IMR-90 (cell line): ENCODE data around the gene INTS11. TPM values are rescaled to one million over a fixed set of nuclear protein-coding genes. Genes with fewer than 3 reads are reported as not detected.

Experiments used
- ATAC-seq: fragments of 200-7000 bp; cut with Tn5 transposase; 2 replicates; pipeline ENCODE4 v1.9.1; 2020; ENCODE audit warnings: low read depth, mild to moderate bottlenecking, moderate library complexity
- BruUV-seq: library from RNA; stranded (reverse); fragments of 400-500 nt; replicated peaks from 2 replicates; lab custom pipeline; 2021; lab: Mats Ljungman, UMichigan
- CTCF ChIA-PET: fragments of 300-600 bp; formaldehyde crosslinking; extraction: SDS; loops from one replicate; lab custom pipeline; 2021; ENCODE audit warnings: antibody characterized with exemption; lab: Yijun Ruan, JAX
- POLR2A ChIA-PET: fragments of 300-600 bp; sonication (Branson Sonifier 250); formaldehyde crosslinking; loops from one replicate; lab custom pipeline; 2022; ENCODE audit warnings: antibody characterized with exemption; ENCODE audit not compliant: unreplicated experiment; lab: Charles Lee
- DNase-seq: peaks from one replicate; pipeline ENCODE4 v3.0.0; 2013
- H2AFZ ChIP-seq: replicated peaks from 2 replicates; pipeline ENCODE3; 2013; ENCODE audit warnings: low read length, mild to moderate bottlenecking; ENCODE audit not compliant: poor library complexity
- H2AK5ac ChIP-seq: 2 replicates; pipeline ENCODE4 v1.6.1; 2013; ENCODE audit warnings: low read depth, low read length, inconsistent platforms
- H2AK9ac ChIP-seq: replicated peaks from 2 replicates; pipeline ENCODE3; 2013; ENCODE audit warnings: mild to moderate bottlenecking, low read depth, low read length, moderate library complexity; ENCODE audit not compliant: poor library complexity
- H2BK120ac ChIP-seq: 2 replicates; pipeline ENCODE4 v1.6.1; 2013; ENCODE audit warnings: low read depth, low read length, inconsistent platforms
- H2BK15ac ChIP-seq: 3 replicates; pipeline ENCODE4 v1.6.1; 2013; ENCODE audit warnings: low read depth, low read length, inconsistent platforms
- H2BK20ac ChIP-seq: 2 replicates; pipeline ENCODE4 v1.6.1; 2013; ENCODE audit warnings: low read depth, mild to moderate bottlenecking, inconsistent platforms, low read length, moderate library complexity
- H2BK5ac ChIP-seq: 2 replicates; pipeline ENCODE4 v1.6.1; 2013; ENCODE audit warnings: mild to moderate bottlenecking, low read depth, low read length, inconsistent platforms; ENCODE audit not compliant: poor library complexity, severe bottlenecking
- H3K14ac ChIP-seq: replicated peaks from 2 replicates; pipeline ENCODE4 v1.6.1; 2013; ENCODE audit warnings: low read depth, low read length, inconsistent platforms
- H3K18ac ChIP-seq: 2 replicates; pipeline ENCODE4 v1.6.1; 2013; ENCODE audit warnings: low read depth, low read length, control low read depth
- H3K23ac ChIP-seq: 2 replicates; pipeline ENCODE4 v1.6.1; 2013; ENCODE audit warnings: low read depth, low read length, inconsistent platforms
- H3K27ac ChIP-seq: 2 replicates; pipeline ENCODE4 v1.5.1; 2013; ENCODE audit warnings: mild to moderate bottlenecking, control low read depth, low read length; ENCODE audit not compliant: insufficient read depth
- H3K27me3 ChIP-seq: 2 replicates; pipeline ENCODE4 v1.6.1; 2013; ENCODE audit warnings: low read length; ENCODE audit not compliant: control insufficient read depth, insufficient read depth
- H3K36me3 ChIP-seq: 2 replicates; pipeline ENCODE4 v1.6.1; 2013; ENCODE audit warnings: low read length, mixed read lengths; ENCODE audit not compliant: control insufficient read depth, insufficient read depth
- H3K4ac ChIP-seq: 2 replicates; pipeline ENCODE4 v1.6.1; 2013; ENCODE audit warnings: low read depth, low read length, inconsistent platforms
- H3K4me1 ChIP-seq: 2 replicates; pipeline ENCODE4 v1.6.1; 2013; ENCODE audit warnings: low read length, mixed read lengths; ENCODE audit not compliant: control insufficient read depth, insufficient read depth
- H3K4me2 ChIP-seq: 2 replicates; pipeline ENCODE4 v1.6.1; 2013; ENCODE audit warnings: low read depth, mild to moderate bottlenecking, control low read depth, low read length, moderate library complexity
- H3K4me3 ChIP-seq: 2 replicates; pipeline ENCODE4 v1.5.1; 2013; ENCODE audit warnings: low read depth, mild to moderate bottlenecking, control low read depth, low read length, moderate library complexity; ENCODE audit not compliant: insufficient read depth
- H3K56ac ChIP-seq: 2 replicates; pipeline ENCODE4 v1.6.1; 2013; ENCODE audit warnings: low read length, inconsistent platforms; ENCODE audit not compliant: insufficient read depth; ENCODE audit errors: extremely low read depth
- H3K79me1 ChIP-seq, 2 experiments: 2 replicates each; pipeline ENCODE4 v1.6.1; 2013; ENCODE audit warnings: low read length in 2 of 2, inconsistent platforms in 1 of 2, low read depth in 1 of 2
- H3K9ac ChIP-seq: 2 replicates; pipeline ENCODE4 v1.6.1; 2013; ENCODE audit warnings: low read depth, low read length, control low read depth
- H3K9me1 ChIP-seq: 2 replicates; pipeline ENCODE4 v1.6.1; 2013; ENCODE audit warnings: low read length, inconsistent platforms; ENCODE audit not compliant: insufficient read depth
- H3K9me3 ChIP-seq: 2 replicates; pipeline ENCODE4 v1.6.1; 2013; ENCODE audit warnings: low read length; ENCODE audit not compliant: control insufficient read depth, insufficient read depth
- H4K20me1 ChIP-seq: 2 replicates; pipeline ENCODE4 v1.6.1; 2013; ENCODE audit warnings: low read length, inconsistent platforms; ENCODE audit not compliant: insufficient read depth
- H4K5ac ChIP-seq: 2 replicates; pipeline ENCODE4 v1.6.1; 2013; ENCODE audit warnings: mild to moderate bottlenecking, low read depth, low read length, control low read depth
- H4K8ac ChIP-seq, 2 experiments: 2 replicates each; pipeline ENCODE4 v1.6.1; 2013; ENCODE audit warnings: low read depth in 2 of 2, low read length in 2 of 2, control low read depth in 1 of 2, inconsistent platforms in 1 of 2
- H4K91ac ChIP-seq: 2 replicates; pipeline ENCODE4 v1.6.1; 2013; ENCODE audit warnings: low read depth, low read length, inconsistent platforms; ENCODE audit not compliant: insufficient read depth
- MAFK ChIP-seq: IDR thresholded peaks from 2 replicates; pipeline ENCODE4 v1.6.1; 2012; ENCODE audit warnings: low read depth, low read length, improper control_type of control experiment
- POLR2A ChIP-seq: IDR thresholded peaks from 2 replicates; pipeline ENCODE4 v1.6.1; 2012; ENCODE audit warnings: mild to moderate bottlenecking, low read depth, low read length
- RCOR1 ChIP-seq: IDR thresholded peaks from 2 replicates; pipeline ENCODE4 v1.6.1; 2012; ENCODE audit warnings: mild to moderate bottlenecking, low read length, improper control_type of control experiment; ENCODE audit not compliant: insufficient replicate concordance
- whole genome bisulfite sequencing, 2 experiments: methylation state at CpG; one replicate each; pipeline versions ENCODE4 v1.1.5 to v1.1.7; 2013; ENCODE audit warnings: missing lambda C conversion rate in 2 of 2; ENCODE audit not compliant: insufficient read length in 1 of 2; ENCODE audit errors: extremely low coverage in 2 of 2; 5-methylcytosine and 5-hydroxymethylcytosine counted together
- dilution Hi-C: fragments of 300-500 bp; cut with HindIII; formaldehyde crosslinking; loops from one replicate; pipeline ENCODE4 v1.14.3; 2018; ENCODE audit warnings: low sequenced_read_pairs; ENCODE audit not compliant: unreplicated experiment
- in situ Hi-C: fragments of 300-500 bp; cut with MboI; formaldehyde crosslinking; loops from 3 replicates; pipeline ENCODE4 v1.14.3; 2019; ENCODE audit warnings: low sequenced_read_pairs, inconsistent platforms, mixed read lengths
- intact Hi-C: fragments of 100-400 bp; cut with micrococcal nuclease; formaldehyde crosslinking; loops from 2 replicates; pipeline ENCODE4 v1.10.0; 2022
- polyA plus RNA-seq, 3 experiments: library from polyadenylated mRNA; depleted of rRNA; stranded (reverse); fragments of >200 nt; gene quantifications; 2 replicates each; pipeline ENCODE4 v1.2.3, GENCODE V29; 2012; ENCODE audit warnings: low replicate concordance in 1 of 3
- total RNA-seq: library from RNA; depleted of rRNA; stranded (reverse); fragments of >200 nt; gene quantifications from 2 replicates; pipeline ENCODE4 v1.2.3, GENCODE V29; 2012
- TF ChIP-seq, protein P1 (sequence below): conservative IDR thresholded peaks from 2 replicates; pipeline ENCODE4 v1.5.1; 2012; ENCODE audit warnings: mild to moderate bottlenecking, low read depth, low read length, improper control_type of control experiment

Gene INTS11
- total and polyA plus RNA-seq, 2 of the 4 experiments (the other 2 are of a cell fraction): 56.1 to 123 TPM

DNA sequence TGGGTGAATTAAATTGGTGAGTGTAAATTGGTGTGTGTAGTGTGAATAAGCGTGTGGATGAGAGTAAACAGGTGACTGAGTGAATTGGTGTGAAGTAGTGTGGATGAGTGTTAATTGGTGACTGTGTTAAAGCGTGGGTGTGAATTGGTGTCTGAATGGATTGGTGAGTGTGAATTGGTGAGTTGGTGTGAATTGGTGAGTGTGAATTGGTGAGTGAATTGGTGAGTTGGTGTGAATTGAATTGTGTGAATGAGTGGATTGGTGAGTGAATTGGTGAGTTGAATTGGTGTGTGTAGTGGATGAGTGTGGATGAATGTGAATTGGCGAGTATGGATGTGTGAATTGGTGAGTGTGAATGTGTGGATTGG, 42.2 kb upstream of the INTS11 start:
- Histone ChIP-seq H2AFZ (no peak overlapping the region), H3K9ac (no peak overlapping the region), H3K27ac (no peak overlapping the region), H2AK5ac (no peak overlapping the region), H4K91ac (no peak overlapping the region), H2AK9ac (no peak overlapping the region), H3K9me1 (0 out of 2 replicates have a peak, but pooled peaks cover 6% of the 10 kb centered on the region), H2BK5ac (peak overlapping the region; percentile 45), H4K8ac (no peak overlapping the region), H2BK120ac (no peak overlapping the region), H3K4me2 (no peak overlapping the region), H3K9me3 (no peaks in the 10 kb centered on the region), H3K18ac (no peak overlapping the region), H3K4me1 (peaks cover 6% of the 10 kb centered on the region), H4K20me1 (0 out of 2 replicates have a peak, but pooled peaks cover 1% of the 10 kb centered on the region), H2BK20ac (no peak overlapping the region), H3K27me3 (no peaks in the 10 kb centered on the region), H4K5ac (no peak overlapping the region), H3K23ac (peak overlapping the region; percentile 49; the same call in 1 of the 2 replicates), H3K14ac (no peak overlapping the region), H3K79me1 (peaks cover 0 to 26% of the 10 kb centered on the region in 2 experiments; a peak in 2 of 4 replicates), H3K56ac (no peak overlapping the region), H3K36me3 (no peaks in the 10 kb centered on the region; the same call in 1 of the 2 replicates), H2BK15ac (no peak overlapping the region), H3K4me3 (no peak overlapping the region), H3K4ac (no peak overlapping the region)
- in situ Hi-C loops: no loop called here
- no TSS peak for BruUV-seq
- intact Hi-C loops: no loop called here
- 96 to 100% methylated on average over 3 of the region's 3 CpGs for WGBS, 2 experiments
- dilution Hi-C loops: no loop called here
- no peak for DNase-seq
- ChIA-PET CTCF (no interaction called here), POLR2A (no interaction called here)
- ATAC-seq: no peak
- TF ChIP-seq MAFK: no peak
- TF ChIP-seq, protein P1, sequence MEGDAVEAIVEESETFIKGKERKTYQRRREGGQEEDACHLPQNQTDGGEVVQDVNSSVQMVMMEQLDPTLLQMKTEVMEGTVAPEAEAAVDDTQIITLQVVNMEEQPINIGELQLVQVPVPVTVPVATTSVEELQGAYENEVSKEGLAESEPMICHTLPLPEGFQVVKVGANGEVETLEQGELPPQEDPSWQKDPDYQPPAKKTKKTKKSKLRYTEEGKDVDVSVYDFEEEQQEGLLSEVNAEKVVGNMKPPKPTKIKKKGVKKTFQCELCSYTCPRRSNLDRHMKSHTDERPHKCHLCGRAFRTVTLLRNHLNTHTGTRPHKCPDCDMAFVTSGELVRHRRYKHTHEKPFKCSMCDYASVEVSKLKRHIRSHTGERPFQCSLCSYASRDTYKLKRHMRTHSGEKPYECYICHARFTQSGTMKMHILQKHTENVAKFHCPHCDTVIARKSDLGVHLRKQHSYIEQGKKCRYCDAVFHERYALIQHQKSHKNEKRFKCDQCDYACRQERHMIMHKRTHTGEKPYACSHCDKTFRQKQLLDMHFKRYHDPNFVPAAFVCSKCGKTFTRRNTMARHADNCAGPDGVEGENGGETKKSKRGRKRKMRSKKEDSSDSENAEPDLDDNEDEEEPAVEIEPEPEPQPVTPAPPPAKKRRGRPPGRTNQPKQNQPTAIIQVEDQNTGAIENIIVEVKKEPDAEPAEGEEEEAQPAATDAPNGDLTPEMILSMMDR: no peak
- TF ChIP-seq RCOR1: no peak
- no peak for TF ChIP-seq POLR2A
